GM12801 (cell line): ENCODE results near the gene FCGR3A.

Experiments
- TF ChIP-seq, protein P1 (sequence below): IDR thresholded peaks from one replicate; pipeline ENCODE4 v1.5.1; 2011; ENCODE audit warnings: control low read depth; ENCODE audit not compliant: insufficient read length; ENCODE audit errors: extremely low read depth

FCGR3A gene

GRCh38 chr1:161498646-161499045 lies 51.0 kb downstream of the FCGR3A start:
- TF ChIP-seq, protein P1, sequence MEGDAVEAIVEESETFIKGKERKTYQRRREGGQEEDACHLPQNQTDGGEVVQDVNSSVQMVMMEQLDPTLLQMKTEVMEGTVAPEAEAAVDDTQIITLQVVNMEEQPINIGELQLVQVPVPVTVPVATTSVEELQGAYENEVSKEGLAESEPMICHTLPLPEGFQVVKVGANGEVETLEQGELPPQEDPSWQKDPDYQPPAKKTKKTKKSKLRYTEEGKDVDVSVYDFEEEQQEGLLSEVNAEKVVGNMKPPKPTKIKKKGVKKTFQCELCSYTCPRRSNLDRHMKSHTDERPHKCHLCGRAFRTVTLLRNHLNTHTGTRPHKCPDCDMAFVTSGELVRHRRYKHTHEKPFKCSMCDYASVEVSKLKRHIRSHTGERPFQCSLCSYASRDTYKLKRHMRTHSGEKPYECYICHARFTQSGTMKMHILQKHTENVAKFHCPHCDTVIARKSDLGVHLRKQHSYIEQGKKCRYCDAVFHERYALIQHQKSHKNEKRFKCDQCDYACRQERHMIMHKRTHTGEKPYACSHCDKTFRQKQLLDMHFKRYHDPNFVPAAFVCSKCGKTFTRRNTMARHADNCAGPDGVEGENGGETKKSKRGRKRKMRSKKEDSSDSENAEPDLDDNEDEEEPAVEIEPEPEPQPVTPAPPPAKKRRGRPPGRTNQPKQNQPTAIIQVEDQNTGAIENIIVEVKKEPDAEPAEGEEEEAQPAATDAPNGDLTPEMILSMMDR = no peak

- TF ChIP-seq, protein P1 = no peak
Measured at GRCh38 chr1:161497961-161498360, 51.7 kb downstream of the FCGR3A start.

DNA sequence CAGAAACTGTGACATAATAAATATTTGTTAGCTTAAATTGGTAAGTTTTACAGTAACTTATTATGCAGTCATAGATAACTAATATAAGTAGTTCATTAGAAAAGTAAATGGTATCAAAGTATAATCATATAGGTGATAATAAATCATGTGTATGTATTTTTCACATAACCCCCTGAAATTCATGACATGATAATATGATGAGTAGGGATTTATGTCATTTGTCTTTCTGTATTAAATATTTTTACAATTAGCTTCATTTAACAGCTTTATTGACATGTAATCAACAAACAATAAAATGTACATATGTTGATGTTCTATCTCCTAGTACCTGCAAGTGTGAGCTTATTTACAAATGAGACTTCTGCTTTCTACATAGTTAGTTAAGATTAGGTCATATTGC lies 54.1 kb downstream of the FCGR3A start:
- TF ChIP-seq, protein P1 = no peak

DNA sequence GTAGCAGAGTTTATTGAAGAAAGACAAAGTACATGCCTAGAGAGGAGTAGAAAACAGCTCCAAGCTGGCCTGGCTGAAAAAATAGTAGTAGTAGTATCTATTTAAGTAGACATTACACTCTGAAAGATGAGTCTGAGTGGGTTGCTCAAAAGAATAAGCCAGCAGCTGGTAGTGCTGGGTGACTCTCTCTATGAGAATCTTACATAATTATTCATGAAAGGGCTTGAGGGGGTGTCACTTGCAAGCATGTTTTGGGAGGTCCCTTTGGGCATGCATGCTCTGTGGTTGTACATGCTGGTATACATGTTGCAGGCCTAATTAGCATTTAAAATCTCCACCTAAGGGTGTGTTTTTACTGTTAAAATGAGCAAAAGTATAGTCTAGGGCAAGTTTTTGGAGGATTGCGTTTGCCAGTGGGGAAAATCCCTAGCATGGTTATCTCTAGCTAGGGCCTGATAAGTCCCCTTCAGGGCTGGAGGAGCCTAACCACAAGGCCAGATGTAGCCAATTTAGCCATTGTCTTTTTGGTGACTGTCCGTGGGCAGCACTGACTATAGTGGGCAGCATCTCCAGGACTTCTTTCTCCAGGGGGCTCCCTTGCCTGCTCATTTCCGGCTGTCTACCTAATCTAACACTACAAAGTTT lies 55.4 kb downstream of the FCGR3A start:
- TF ChIP-seq, protein P1 = no peak

DNA sequence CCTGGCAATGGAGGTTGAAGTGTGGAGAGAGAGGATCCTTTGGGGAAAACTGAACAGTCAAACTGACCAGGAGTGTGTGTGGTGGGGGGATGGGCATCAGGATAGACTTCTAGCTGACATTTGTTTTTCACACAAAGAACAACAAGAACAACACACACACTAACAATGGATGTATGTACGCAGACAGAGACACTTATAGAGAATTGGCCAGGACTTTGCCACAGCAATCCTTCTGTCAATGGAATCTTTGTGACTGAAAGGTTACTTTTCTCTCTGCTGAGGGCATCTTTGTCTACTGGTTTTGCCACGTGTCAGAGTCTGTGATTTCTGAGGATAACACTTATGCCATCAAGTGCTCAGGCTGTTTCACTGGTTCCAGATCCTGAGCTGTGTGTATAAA lies 56.8 kb downstream of the FCGR3A start:
- TF ChIP-seq, protein P1 = no peak
